ENCODE data around the gene DCST1. TPM values are rescaled to one million over a fixed set of nuclear protein-coding genes. Genes with fewer than 3 reads are reported as not detected.

DCST1 gene
- total RNA-seq, 4 donors from 2014 or later = 0.19 TPM; not detected in 3

GRCh38 chr1:155011437-155012025 lies 22.1 kb upstream of the DCST1 start:
- Histone ChIP-seq H3K27ac (peak overlapping the region; percentile 97 to 99 (median 98)), H3K4me1 (peaks cover 74 to 100% (median 81%) of the 10 kb centered on the region in 3 donors), H3K36me3 (peaks cover 16 to 48% (median 30%) of the 10 kb centered on the region in 3 donors), H3K9me3 (no peaks in the 10 kb centered on the region), H3K27me3 (no peaks in the 10 kb centered on the region), H3K4me3 (peak overlapping the region in 3 of 4 donors; percentile 61 to 96 (median 67))
- no peak for TF ChIP-seq POLR2A (IDR thresholded peaks at IDR 0.05)
- TF ChIP-seq CTCF (IDR thresholded peaks at IDR 0.05) = no peak
- intact Hi-C loops (cut with DNase I) = no loop called here
- WGBS, 2 donors = 27% methylated on average over 3 of the region's 6 CpGs; no CpG with 5 or more reads in 1 of the 2 donors
- DNase-seq = no peak

GRCh38 chr1:155012026-155012546 lies 21.5 kb upstream of the DCST1 start:
- TF ChIP-seq CTCF (IDR thresholded peaks at IDR 0.05) (no peak), POLR2A (IDR thresholded peaks at IDR 0.05) (peak in 1 of 4 donors; percentile 69)
- Histone ChIP-seq H3K9me3 (no peaks in the 10 kb centered on the region), H3K4me1 (peaks cover 74 to 100% (median 81%) of the 10 kb centered on the region in 3 donors), H3K36me3 (peaks cover 16 to 53% (median 34%) of the 10 kb centered on the region in 3 donors), H3K27me3 (no peaks in the 10 kb centered on the region), H3K4me3 (peak overlapping the region in 3 of 4 donors; percentile 61 to 96 (median 67)), H3K27ac (peak overlapping the region; percentile 97 to 99 (median 98))
- intact Hi-C loops (cut with DNase I) = no loop called here
- WGBS, 2 donors = 0 to 17% methylated on average over 1 of the region's 9 CpGs
- DNase-seq = no peak

- H3K4me1 ChIP-seq = peaks cover 71 to 100% (median 83%) of the 10 kb centered on the region in 3 donors
- TF ChIP-seq POLR2A (IDR thresholded peaks at IDR 0.05) (no peak), CTCF (IDR thresholded peaks at IDR 0.05) (no peak)
- H3K27ac ChIP-seq = peak overlapping the region; percentile 97 to 99 (median 98)
- peak overlapping the region in 3 of 4 donors; percentile 28 to 96 (median 61) for H3K4me3 ChIP-seq
- intact Hi-C loops (cut with DNase I) = no loop called here
- WGBS, 2 donors = 50 to 72% methylated on average over 2 to 3 of the region's 3 CpGs
- DNase-seq = no peak
- peaks cover 16 to 55% (median 34%) of the 10 kb centered on the region in 3 donors for H3K36me3 ChIP-seq
- no peaks in the 10 kb centered on the region for H3K27me3 ChIP-seq
- no peaks in the 10 kb centered on the region for H3K9me3 ChIP-seq
These were observed 20.6 kb upstream of the DCST1 start for GRCh38 chr1:155012776-155013602.

- DNase-seq = no peak
- peak overlapping the region; percentile 97 to 99 (median 98) for H3K27ac ChIP-seq
- 27 to 43% methylated on average over 6 of the region's 8 CpGs for WGBS, 2 donors
- no peak overlapping the region for H3K4me3 ChIP-seq
- H3K9me3 ChIP-seq = no peaks in the 10 kb centered on the region
- intact Hi-C loops (cut with DNase I) = no loop called here
- H3K27me3 ChIP-seq = no peaks in the 10 kb centered on the region
- H3K36me3 ChIP-seq = peaks cover 16 to 61% (median 34%) of the 10 kb centered on the region in 3 donors
- peaks cover 77 to 100% (median 90%) of the 10 kb centered on the region in 3 donors for H3K4me1 ChIP-seq
- TF ChIP-seq CTCF (IDR thresholded peaks at IDR 0.05) = no peak
These were observed 20.0 kb upstream of the DCST1 start for GRCh38 chr1:155013632-155014031.

Measured in esophagus squamous epithelium (tissue), 5 donors.